Astrocyte (in vitro differentiated cells and primary cell): ENCODE measurements around the gene DLG1.

Experiments
- CTCF ChIP-seq: IDR thresholded peaks from 2 replicates; pipeline ENCODE4 v1.5.1; 2011; ENCODE audit warnings: low read depth, mild to moderate bottlenecking, inconsistent platforms, low read length, moderate library complexity; ENCODE audit not compliant: insufficient read depth
- EZH2 ChIP-seq: IDR thresholded peaks from 2 replicates; pipeline ENCODE4 v1.6.1; 2012; ENCODE audit warnings: mild to moderate bottlenecking, low read length, inconsistent platforms; ENCODE audit not compliant: insufficient read depth

GRCh38 chr3:197114007-197114406 lies 184.4 kb downstream of the DLG1 start:
- TF ChIP-seq EZH2 (no peak), CTCF (no peak)
